Cardiac muscle cell (in vitro differentiated cells and primary cell): ENCODE data around the gene RNF167. TPM values are rescaled to one million over a fixed set of nuclear protein-coding genes. Genes with fewer than 3 reads are reported as not detected.
A peak's percentile ranks its signal among the peaks of the same experiment; 100 is the strongest.

Experiments
- DNase-seq, 2 donors: peaks; one replicate each; pipeline versions ENCODE4 v3.0.0 to v3.0.0-alpha.2; 2010 to 2017; ENCODE audit warnings: low read depth in 1 of 2, low spot score in 1 of 2
- H3K27ac ChIP-seq: fragments of 200-600 bp; sonication (generic); 2 replicates; pipeline ENCODE4 v1.5.1; 2016
- H3K27me3 ChIP-seq: fragments of 200-600 bp; sonication (generic); 2 replicates; pipeline ENCODE4 v1.6.0; 2016; ENCODE audit warnings: control low read depth
- H3K36me3 ChIP-seq: fragments of 200-600 bp; sonication (generic); 2 replicates; pipeline ENCODE4 v1.5.1; 2016; ENCODE audit warnings: control low read depth
- H3K4me1 ChIP-seq: fragments of 200-600 bp; sonication (generic); 2 replicates; pipeline ENCODE4 v1.8.1; 2017; ENCODE audit warnings: low read depth, mild to moderate bottlenecking, mixed run types
- H3K4me3 ChIP-seq: fragments of 200-600 bp; sonication (generic); 2 replicates; pipeline ENCODE4 v1.5.1; 2016; ENCODE audit warnings: mild to moderate bottlenecking
- H3K9me3 ChIP-seq: fragments of 200-600 bp; sonication (generic); 2 replicates; pipeline ENCODE4 v1.5.1; 2017; ENCODE audit warnings: low read depth, mild to moderate bottlenecking, control low read depth
- CTCF ChIP-seq: IDR thresholded peaks from 2 replicates; pipeline ENCODE4 v1.5.1; 2012; ENCODE audit warnings: low read depth, mild to moderate bottlenecking, low read length
- polyA plus RNA-seq: library from polyadenylated mRNA; unstranded; fragments of >200 nt; fragmentation: Nextera tagmentation; extraction: Ambion mirVana; gene quantifications from 2 replicates; pipeline ENCODE4 v1.2.1, GENCODE V29; 2016
- total RNA-seq: library from RNA; depleted of rRNA; stranded (reverse); fragments of >200 nt; gene quantifications from 2 replicates; pipeline ENCODE4 v1.2.3, GENCODE V29; 2016

Gene RNF167
- total RNA-seq (67.4 and 73.4 TPM in 2 replicates), polyA plus RNA-seq (71.4 and 77.1 TPM in 2 replicates)

GRCh38 chr17:4939796-4940554 is at the start of gene RNF167, which contains the start of gene SLC25A11:
TSS of gene RNF167 (plus strand) at chr17:4940268. CDS start at chr17:4940910, 642 bp downstream.
TSS of gene SLC25A11 (minus strand) at chr17:4940046. CDS start at chr17:4939910, 136 bp downstream.
- Histone ChIP-seq H3K4me3 (peak within 1 kb of the TSS; percentile 83), H3K36me3 (peaks cover 28% of the 10 kb centered on the region), H3K27me3 (no peaks in the 10 kb centered on the region), H3K9me3 (no peaks in the 10 kb centered on the region), H3K27ac (peak within 1 kb of the TSS; percentile 88), H3K4me1 (peaks cover 16% of the 10 kb centered on the region)
- DNase-seq = peak; percentile 99 to 100
- TF ChIP-seq CTCF = no peak

DNA sequence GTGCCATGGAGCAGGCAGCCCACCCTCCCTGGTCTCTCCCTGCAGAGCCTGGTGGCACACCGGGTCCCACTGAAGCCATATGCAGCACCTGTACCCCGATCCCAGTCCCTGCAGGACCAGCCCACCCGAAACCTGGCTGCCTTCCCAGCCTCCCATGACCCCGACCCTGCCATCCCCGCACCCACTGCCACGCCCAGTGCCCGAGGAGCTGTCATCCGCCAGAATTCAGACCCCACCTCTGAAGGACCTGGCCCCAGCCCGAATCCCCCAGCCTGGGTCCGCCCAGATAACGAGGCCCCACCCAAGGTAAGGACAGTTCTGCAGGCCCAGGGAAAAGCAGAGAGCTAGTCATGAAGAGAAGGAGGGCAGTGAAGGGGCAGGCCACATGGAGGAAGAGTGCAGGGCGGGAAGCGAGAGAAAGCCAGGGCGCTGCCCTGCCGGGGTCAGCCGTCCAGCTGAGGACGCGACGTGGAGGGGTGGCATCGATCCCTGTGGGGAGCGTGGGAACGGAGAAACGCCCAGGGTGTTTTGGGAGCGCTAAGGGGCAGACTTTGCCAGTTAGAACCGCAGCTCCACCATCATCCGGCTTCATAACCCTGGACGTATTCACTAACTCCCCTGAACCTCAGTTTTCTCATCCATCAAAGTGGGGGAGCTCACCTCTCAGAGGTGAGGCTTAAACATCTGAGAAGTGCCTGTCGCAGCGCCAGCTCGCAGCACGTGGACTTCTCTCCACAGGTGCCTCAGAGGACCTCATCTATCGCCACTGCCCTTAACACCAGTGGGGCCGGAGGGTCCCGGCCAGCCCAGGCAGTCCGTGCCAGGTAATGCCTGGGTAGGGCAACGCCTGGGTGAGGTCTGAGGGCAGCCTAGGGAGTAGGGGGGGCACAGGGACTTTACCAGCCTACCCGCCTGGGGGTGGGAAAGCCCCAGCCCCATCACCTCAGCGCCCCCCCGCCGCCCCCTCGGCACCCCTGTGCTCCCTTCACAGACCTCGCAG is 48.4 kb upstream of the RNF167 start:
- TF ChIP-seq CTCF = no peak
- Histone ChIP-seq H3K4me1 (no peaks in the 10 kb centered on the region), H3K36me3 (peaks cover 23% of the 10 kb centered on the region), H3K4me3 (no peak overlapping the region), H3K9me3 (no peaks in the 10 kb centered on the region), H3K27ac (no peak overlapping the region), H3K27me3 (no peaks in the 10 kb centered on the region)
- no peak for DNase-seq

DNA sequence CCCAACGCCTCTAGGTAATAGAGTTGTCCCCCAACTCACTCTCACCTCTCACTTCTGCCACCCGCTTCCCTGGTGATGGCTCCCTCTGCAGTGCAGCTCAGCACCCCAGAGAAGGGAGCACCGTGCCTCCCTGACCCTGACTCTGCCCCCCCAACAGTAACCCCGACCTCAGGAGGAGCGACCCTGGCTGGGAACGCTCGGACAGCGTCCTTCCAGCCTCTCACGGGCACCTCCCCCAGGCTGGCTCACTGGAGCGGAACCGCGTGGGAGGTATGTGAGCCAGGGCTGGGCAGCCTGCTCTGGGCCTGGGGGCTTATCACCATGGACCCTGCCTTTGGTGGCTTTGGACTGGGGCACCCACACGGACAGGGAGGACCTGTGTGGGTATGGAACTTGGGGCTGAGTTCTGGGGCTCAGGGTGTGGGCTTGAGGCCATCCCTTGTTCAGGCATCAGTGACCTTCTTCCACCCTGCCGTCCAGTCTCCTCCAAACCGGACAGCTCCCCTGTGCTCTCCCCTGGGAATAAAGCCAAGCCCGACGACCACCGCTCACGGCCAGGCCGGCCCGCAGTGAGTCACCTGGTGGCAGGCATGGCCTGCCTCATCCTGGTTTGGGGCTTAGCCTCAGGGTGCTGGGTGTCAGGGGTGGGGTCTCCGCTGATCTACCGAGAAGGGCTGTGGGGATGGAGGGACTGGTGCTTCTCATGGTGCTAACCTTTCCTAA is 47.4 kb upstream of the RNF167 start:
- TF ChIP-seq CTCF = no peak
- DNase-seq = no peak
- Histone ChIP-seq H3K36me3 (peaks cover 19% of the 10 kb centered on the region), H3K9me3 (no peaks in the 10 kb centered on the region), H3K4me3 (no peak overlapping the region), H3K27ac (no peak overlapping the region), H3K4me1 (no peaks in the 10 kb centered on the region), H3K27me3 (no peaks in the 10 kb centered on the region)

GRCh38 chr17:4893272-4893671 is 46.8 kb upstream of the RNF167 start:
- DNase-seq = no peak
- no peaks in the 10 kb centered on the region for H3K4me1 ChIP-seq
- H3K36me3 ChIP-seq = peaks cover 19% of the 10 kb centered on the region

More at GRCh38 chr17:4893272-4893671, 46.8 kb upstream of the RNF167 start:
- H3K27me3 ChIP-seq = no peaks in the 10 kb centered on the region
- no peaks in the 10 kb centered on the region for H3K9me3 ChIP-seq
- no peak overlapping the region for H3K4me3 ChIP-seq
- no peak overlapping the region for H3K27ac ChIP-seq
- no peak for TF ChIP-seq CTCF
